HepG2 (cell line): ENCODE data around the gene HPCAL1. TPM values are rescaled to one million over a fixed set of nuclear protein-coding genes. Genes with fewer than 3 reads are reported as not detected.

Source experiments
- DMAP1 ChIP-seq: IDR thresholded peaks from 2 replicates; pipeline ENCODE4 v1.6.1; 2016
- HDAC1 ChIP-seq: sonication (generic); formaldehyde crosslinking; IDR thresholded peaks from 2 replicates; pipeline ENCODE4 v1.5.1; 2020; ENCODE audit warnings: mild to moderate bottlenecking, missing genetic modification reagents
- KDM3A ChIP-seq: IDR thresholded peaks from 2 replicates; pipeline ENCODE4 v1.6.1; 2018; ENCODE audit warnings: low read depth, missing compliant biosample characterization
- KDM5B ChIP-seq: sonication (generic); formaldehyde crosslinking; IDR thresholded peaks from 2 replicates; pipeline ENCODE4 v1.4.0; 2020; ENCODE audit warnings: missing genetic modification reagents, mild to moderate bottlenecking, borderline replicate concordance
- MLLT10 ChIP-seq: sonication (generic); formaldehyde crosslinking; IDR thresholded peaks from 2 replicates; pipeline ENCODE4 v1.4.0; 2020; ENCODE audit warnings: missing genetic modification reagents
- NFE2 ChIP-seq: sonication (generic); formaldehyde crosslinking; IDR thresholded peaks from 2 replicates; pipeline ENCODE4 v1.4.0; 2020; ENCODE audit warnings: missing genetic modification reagents
- NPAS2 ChIP-seq: sonication (generic); formaldehyde crosslinking; IDR thresholded peaks from 2 replicates; pipeline ENCODE4 v1.8.0; 2022; ENCODE audit warnings: mild to moderate bottlenecking, missing genetic modification reagents, borderline replicate concordance
- SALL1 ChIP-seq: sonication (generic); formaldehyde crosslinking; IDR thresholded peaks from 2 replicates; pipeline ENCODE4 v1.8.0; 2022; ENCODE audit warnings: mild to moderate bottlenecking, missing genetic modification reagents
- ZFP36L2 ChIP-seq: sonication (generic); formaldehyde crosslinking; IDR thresholded peaks from 2 replicates; pipeline ENCODE4 v1.4.0; 2020; ENCODE audit warnings: missing genetic modification reagents
- ZNF235 ChIP-seq: sonication (generic); formaldehyde crosslinking; IDR thresholded peaks from 2 replicates; pipeline ENCODE4 v1.8.1; 2023; ENCODE audit warnings: mild to moderate bottlenecking, missing genetic modification reagents, borderline replicate concordance
- ZNF256 ChIP-seq: sonication (generic); formaldehyde crosslinking; conservative IDR thresholded peaks from 2 replicates; pipeline ENCODE4 v1.4.0; 2020; ENCODE audit warnings: missing genetic modification reagents
- ZNF263 ChIP-seq: sonication (generic); formaldehyde crosslinking; IDR thresholded peaks from 2 replicates; pipeline ENCODE4 v1.4.0; 2020; ENCODE audit warnings: missing genetic modification reagents
- ZNF547 ChIP-seq: sonication (generic); formaldehyde crosslinking; IDR thresholded peaks from 2 replicates; pipeline ENCODE4 v1.5.1; 2020; ENCODE audit warnings: mild to moderate bottlenecking, missing genetic modification reagents
- ZNF614 ChIP-seq: IDR thresholded peaks from 2 replicates; pipeline ENCODE4 v1.6.1; 2018; ENCODE audit warnings: missing biosample characterization, missing genetic modification reagents, inconsistent platforms, borderline replicate concordance
- ZNF660 ChIP-seq: sonication (generic); formaldehyde crosslinking; IDR thresholded peaks from 2 replicates; pipeline ENCODE4 v1.5.1; 2020; ENCODE audit warnings: mild to moderate bottlenecking, low read depth, missing genetic modification reagents, borderline replicate concordance
- ZNF713 ChIP-seq: sonication (generic); formaldehyde crosslinking; IDR thresholded peaks from 2 replicates; pipeline ENCODE4 v1.4.0; 2020; ENCODE audit warnings: mild to moderate bottlenecking, missing genetic modification reagents
- ZSCAN9 ChIP-seq: IDR thresholded peaks from 2 replicates; pipeline ENCODE4 v1.6.1; 2016; ENCODE audit warnings: borderline replicate concordance
- polyA plus RNA-seq, 8 experiments: library from polyadenylated mRNA; depleted of rRNA in 3 of 8; stranded (reverse) in 7 of 8; unstranded in 1 of 8; fragments of >200 nt; fragmentation: Illumina TruSeq in 4 of 8; extraction: Trizol in 4 of 8; gene quantifications; 2 replicates each; pipeline versions ENCODE4 v1.2.1 to v1.2.3, GENCODE V29; 2011 to 2016; ENCODE audit warnings: low read depth in 4 of 8, missing spikeins in 1 of 8, mixed read lengths in 1 of 8; ENCODE audit not compliant: insufficient read depth in 1 of 8
- total RNA-seq, 5 experiments: library from RNA; depleted of rRNA; stranded (reverse); fragments of >200 nt; fragmentation: Illumina TruSeq; extraction: Trizol; gene quantifications; 2 replicates each; pipeline ENCODE4 v1.2.3, GENCODE V29; 2016; ENCODE audit warnings: low read depth in 1 of 5
- TF ChIP-seq, protein P1 (sequence below): sonication (generic); formaldehyde crosslinking; IDR thresholded peaks from 2 replicates; pipeline ENCODE4 v1.4.0; 2020; ENCODE audit warnings: missing genetic modification reagents, borderline replicate concordance
- TF ChIP-seq, protein P2 (sequence below): sonication (generic); formaldehyde crosslinking; IDR thresholded peaks from 2 replicates; pipeline ENCODE4 v1.9.0; 2021; ENCODE audit warnings: missing genetic modification reagents, mild to moderate bottlenecking, borderline replicate concordance
- TF ChIP-seq, protein P3 (sequence below): IDR thresholded peaks from 2 replicates; pipeline ENCODE4 v1.6.1; 2012; ENCODE audit warnings: low read length, improper control_type of control experiment
- TF ChIP-seq, protein P4 (sequence below): sonication (generic); formaldehyde crosslinking; IDR thresholded peaks from 2 replicates; pipeline ENCODE4 v1.5.0; 2020; ENCODE audit warnings: missing genetic modification reagents, mild to moderate bottlenecking, borderline replicate concordance

HPCAL1 gene
- total and polyA plus RNA-seq, 2 of the 13 experiments (the other 11 are each of a cell fraction or from before 2014, with no cell fraction given): 29.5 to 29.9 TPM

DNA sequence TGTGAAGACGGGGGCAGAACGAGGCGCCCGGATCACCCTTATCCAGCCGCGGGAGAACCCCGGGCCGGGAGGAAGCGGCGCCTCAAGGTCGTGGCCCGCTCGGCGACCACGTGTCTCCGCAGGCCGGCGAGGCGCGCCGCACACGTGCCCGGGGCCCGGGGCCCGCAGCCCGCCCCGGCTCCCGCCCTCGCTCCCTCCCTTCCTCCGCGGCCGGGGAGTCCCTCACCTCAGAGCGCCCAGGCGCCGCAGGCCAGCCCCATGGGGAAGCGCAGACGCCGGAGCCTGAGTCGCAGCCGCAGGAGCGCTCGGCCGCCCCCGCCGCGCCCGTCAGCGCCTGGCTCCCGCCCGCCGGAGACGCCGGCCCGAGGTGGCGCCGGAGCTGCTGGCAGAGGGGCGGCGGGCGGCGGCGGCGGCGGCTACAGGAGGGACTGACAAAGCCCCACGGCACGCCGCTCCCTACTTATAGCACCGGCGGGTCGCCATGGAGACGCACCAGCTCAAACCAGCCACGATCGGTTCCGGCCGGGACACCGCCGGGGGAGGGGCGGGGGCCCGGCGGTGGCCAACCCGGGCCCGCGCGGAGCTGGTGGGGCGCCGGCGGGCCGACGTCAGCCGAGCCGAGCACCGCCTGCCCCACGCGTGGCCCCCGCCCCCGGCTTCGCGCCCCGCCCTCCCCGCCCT lies 145.3 kb downstream of the HPCAL1 start, which contains the start of gene ODC1 (continued):
- TF ChIP-seq ZNF713 (CRISPR knock-in tag) (no peak), ZNF547 (CRISPR knock-in tag) (peak; percentile 99), ZFP36L2 (CRISPR knock-in tag) (no peak), SALL1 (CRISPR knock-in tag) (peak; percentile 93), NPAS2 (CRISPR knock-in tag) (no peak), ZNF660 (CRISPR knock-in tag) (no peak), ZNF263 (peak; percentile 82), HDAC1 (CRISPR knock-in tag) (no peak; the same call in 1 of the 2 replicates), DMAP1 (CRISPR knock-in tag) (peak; percentile 66; the same call in 1 of the 2 replicates), ZNF256 (CRISPR knock-in tag) (peak; percentile 43; the same call in 1 of the 2 replicates), NFE2 (no peak), ZSCAN9 (CRISPR knock-in tag) (peak; percentile 31; the same call in 1 of the 2 replicates), KDM3A (CRISPR knock-in tag) (no peak), KDM5B (CRISPR knock-in tag) (peak; percentile 99), ZNF614 (CRISPR knock-in tag) (0 out of 2 replicates have a peak, but pooled peaks have one; percentile 26), MLLT10 (CRISPR knock-in tag) (no peak), ZNF235 (CRISPR knock-in tag) (peak; percentile 95)
- TF ChIP-seq, protein P1, sequence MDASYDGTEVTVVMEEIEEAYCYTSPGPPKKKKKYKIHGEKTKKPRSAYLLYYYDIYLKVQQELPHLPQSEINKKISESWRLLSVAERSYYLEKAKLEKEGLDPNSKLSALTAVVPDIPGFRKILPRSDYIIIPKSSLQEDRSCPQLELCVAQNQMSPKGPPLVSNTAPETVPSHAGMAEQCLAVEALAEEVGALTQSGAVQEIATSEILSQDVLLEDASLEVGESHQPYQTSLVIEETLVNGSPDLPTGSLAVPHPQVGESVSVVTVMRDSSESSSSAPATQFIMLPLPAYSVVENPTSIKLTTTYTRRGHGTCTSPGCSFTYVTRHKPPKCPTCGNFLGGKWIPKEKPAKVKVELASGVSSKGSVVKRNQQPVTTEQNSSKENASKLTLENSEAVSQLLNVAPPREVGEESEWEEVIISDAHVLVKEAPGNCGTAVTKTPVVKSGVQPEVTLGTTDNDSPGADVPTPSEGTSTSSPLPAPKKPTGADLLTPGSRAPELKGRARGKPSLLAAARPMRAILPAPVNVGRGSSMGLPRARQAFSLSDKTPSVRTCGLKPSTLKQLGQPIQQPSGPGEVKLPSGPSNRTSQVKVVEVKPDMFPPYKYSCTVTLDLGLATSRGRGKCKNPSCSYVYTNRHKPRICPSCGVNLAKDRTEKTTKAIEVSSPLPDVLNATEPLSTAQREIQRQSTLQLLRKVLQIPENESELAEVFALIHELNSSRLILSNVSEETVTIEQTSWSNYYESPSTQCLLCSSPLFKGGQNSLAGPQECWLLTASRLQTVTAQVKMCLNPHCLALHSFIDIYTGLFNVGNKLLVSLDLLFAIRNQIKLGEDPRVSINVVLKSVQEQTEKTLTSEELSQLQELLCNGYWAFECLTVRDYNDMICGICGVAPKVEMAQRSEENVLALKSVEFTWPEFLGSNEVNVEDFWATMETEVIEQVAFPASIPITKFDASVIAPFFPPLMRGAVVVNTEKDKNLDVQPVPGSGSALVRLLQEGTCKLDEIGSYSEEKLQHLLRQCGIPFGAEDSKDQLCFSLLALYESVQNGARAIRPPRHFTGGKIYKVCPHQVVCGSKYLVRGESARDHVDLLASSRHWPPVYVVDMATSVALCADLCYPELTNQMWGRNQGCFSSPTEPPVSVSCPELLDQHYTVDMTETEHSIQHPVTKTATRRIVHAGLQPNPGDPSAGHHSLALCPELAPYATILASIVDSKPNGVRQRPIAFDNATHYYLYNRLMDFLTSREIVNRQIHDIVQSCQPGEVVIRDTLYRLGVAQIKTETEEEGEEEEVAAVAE (CRISPR knock-in tag): no peak
- TF ChIP-seq, protein P2, sequence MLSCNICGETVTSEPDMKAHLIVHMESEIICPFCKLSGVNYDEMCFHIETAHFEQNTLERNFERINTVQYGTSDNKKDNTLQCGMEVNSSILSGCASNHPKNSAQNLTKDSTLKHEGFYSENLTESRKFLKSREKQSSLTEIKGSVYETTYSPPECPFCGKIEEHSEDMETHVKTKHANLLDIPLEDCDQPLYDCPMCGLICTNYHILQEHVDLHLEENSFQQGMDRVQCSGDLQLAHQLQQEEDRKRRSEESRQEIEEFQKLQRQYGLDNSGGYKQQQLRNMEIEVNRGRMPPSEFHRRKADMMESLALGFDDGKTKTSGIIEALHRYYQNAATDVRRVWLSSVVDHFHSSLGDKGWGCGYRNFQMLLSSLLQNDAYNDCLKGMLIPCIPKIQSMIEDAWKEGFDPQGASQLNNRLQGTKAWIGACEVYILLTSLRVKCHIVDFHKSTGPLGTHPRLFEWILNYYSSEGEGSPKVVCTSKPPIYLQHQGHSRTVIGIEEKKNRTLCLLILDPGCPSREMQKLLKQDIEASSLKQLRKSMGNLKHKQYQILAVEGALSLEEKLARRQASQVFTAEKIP (CRISPR knock-in tag): no peak
- TF ChIP-seq, protein P3, sequence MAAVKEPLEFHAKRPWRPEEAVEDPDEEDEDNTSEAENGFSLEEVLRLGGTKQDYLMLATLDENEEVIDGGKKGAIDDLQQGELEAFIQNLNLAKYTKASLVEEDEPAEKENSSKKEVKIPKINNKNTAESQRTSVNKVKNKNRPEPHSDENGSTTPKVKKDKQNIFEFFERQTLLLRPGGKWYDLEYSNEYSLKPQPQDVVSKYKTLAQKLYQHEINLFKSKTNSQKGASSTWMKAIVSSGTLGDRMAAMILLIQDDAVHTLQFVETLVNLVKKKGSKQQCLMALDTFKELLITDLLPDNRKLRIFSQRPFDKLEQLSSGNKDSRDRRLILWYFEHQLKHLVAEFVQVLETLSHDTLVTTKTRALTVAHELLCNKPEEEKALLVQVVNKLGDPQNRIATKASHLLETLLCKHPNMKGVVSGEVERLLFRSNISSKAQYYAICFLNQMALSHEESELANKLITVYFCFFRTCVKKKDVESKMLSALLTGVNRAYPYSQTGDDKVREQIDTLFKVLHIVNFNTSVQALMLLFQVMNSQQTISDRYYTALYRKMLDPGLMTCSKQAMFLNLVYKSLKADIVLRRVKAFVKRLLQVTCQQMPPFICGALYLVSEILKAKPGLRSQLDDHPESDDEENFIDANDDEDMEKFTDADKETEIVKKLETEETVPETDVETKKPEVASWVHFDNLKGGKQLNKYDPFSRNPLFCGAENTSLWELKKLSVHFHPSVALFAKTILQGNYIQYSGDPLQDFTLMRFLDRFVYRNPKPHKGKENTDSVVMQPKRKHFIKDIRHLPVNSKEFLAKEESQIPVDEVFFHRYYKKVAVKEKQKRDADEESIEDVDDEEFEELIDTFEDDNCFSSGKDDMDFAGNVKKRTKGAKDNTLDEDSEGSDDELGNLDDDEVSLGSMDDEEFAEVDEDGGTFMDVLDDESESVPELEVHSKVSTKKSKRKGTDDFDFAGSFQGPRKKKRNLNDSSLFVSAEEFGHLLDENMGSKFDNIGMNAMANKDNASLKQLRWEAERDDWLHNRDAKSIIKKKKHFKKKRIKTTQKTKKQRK: no peak
- TF ChIP-seq, protein P4, sequence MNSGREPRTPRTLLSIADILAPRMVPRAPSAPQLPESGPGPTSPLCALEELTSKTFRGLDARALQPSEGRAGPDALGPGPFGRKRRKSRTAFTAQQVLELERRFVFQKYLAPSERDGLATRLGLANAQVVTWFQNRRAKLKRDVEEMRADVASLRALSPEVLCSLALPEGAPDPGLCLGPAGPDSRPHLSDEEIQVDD (CRISPR knock-in tag): peak; percentile 99
